DOHH2 (cell line): Measurements from ENCODE around the gene UBAC2.

Experiments used
- H3F3A ChIP-seq: fragments of 200-600 bp; sonication (generic), shearing (Covaris generic); 2 replicates; pipeline ENCODE4 v1.6.0; 2016; ENCODE audit warnings: antibody characterized with exemption, mild to moderate bottlenecking; ENCODE audit not compliant: control insufficient read depth, insufficient read depth
- H3K27ac ChIP-seq: fragments of 200-600 bp; sonication (generic); 2 replicates; pipeline ENCODE4 v1.5.1; 2014; ENCODE audit warnings: low read depth, mild to moderate bottlenecking, low read length, moderate library complexity
- H3K27me3 ChIP-seq: fragments of 200-600 bp; sonication (generic); 2 replicates; pipeline ENCODE4 v1.6.1; 2014; ENCODE audit warnings: mild to moderate bottlenecking, low read length, mixed read lengths; ENCODE audit not compliant: control insufficient read depth
- H3K36me3 ChIP-seq: fragments of 200-600 bp; sonication (generic); 2 replicates; pipeline ENCODE4 v1.6.1; 2014; ENCODE audit warnings: mild to moderate bottlenecking, low read length, moderate library complexity, mixed read lengths; ENCODE audit not compliant: control insufficient read depth
- H3K4me1 ChIP-seq: fragments of 200-600 bp; sonication (generic); 2 replicates; pipeline ENCODE4 v1.6.1; 2014; ENCODE audit warnings: mild to moderate bottlenecking, low read length, mixed read lengths; ENCODE audit not compliant: control insufficient read depth
- H3K4me2 ChIP-seq: fragments of 200-600 bp; sonication (generic); 2 replicates; pipeline ENCODE4 v1.6.0; 2014; ENCODE audit warnings: mild to moderate bottlenecking, low read length, moderate library complexity
- H3K4me3 ChIP-seq: fragments of 200-600 bp; sonication (generic); 2 replicates; pipeline ENCODE4 v1.5.1; 2014; ENCODE audit warnings: mild to moderate bottlenecking, low read length, mixed read lengths
- H3K79me2 ChIP-seq: fragments of 200-600 bp; sonication (generic); 2 replicates; pipeline ENCODE4 v1.6.1; 2014; ENCODE audit warnings: mild to moderate bottlenecking, low read length, mixed read lengths; ENCODE audit not compliant: control insufficient read depth
- H3K9me2 ChIP-seq: fragments of 200-600 bp; sonication (generic); replicated peaks from 2 replicates; pipeline ENCODE4 v1.6.1; 2014; ENCODE audit warnings: mild to moderate bottlenecking, low read length, mixed read lengths; ENCODE audit not compliant: control insufficient read depth
- H3K9me3 ChIP-seq: fragments of 200-600 bp; sonication (generic); 2 replicates; pipeline ENCODE4 v1.6.1; 2014; ENCODE audit warnings: antibody characterized with exemption, low read length, mixed read lengths; ENCODE audit not compliant: control insufficient read depth, insufficient read depth
- H4K20me1 ChIP-seq: fragments of 200-600 bp; sonication (generic); 2 replicates; pipeline ENCODE4 v1.6.0; 2014; ENCODE audit warnings: low read depth, mild to moderate bottlenecking, antibody characterized with exemption, low read length, moderate library complexity; ENCODE audit not compliant: control insufficient read depth, insufficient read depth
- EZH2phosphoT487 ChIP-seq: fragments of 200-600 bp; sonication (generic); IDR thresholded peaks from 2 replicates; pipeline ENCODE4 v1.6.1; 2017; ENCODE audit warnings: borderline replicate concordance, mild to moderate bottlenecking, antibody characterized with exemption, low read length, moderate library complexity, mixed read lengths
- TF ChIP-seq, protein P1 (sequence below): fragments of 200-600 bp; sonication (generic); IDR thresholded peaks from one replicate; pipeline ENCODE4 v1.5.1; 2014; ENCODE audit warnings: antibody characterized with exemption, mild to moderate bottlenecking, low read depth, low read length; ENCODE audit not compliant: poor library complexity, severe bottlenecking

Gene UBAC2

DNA sequence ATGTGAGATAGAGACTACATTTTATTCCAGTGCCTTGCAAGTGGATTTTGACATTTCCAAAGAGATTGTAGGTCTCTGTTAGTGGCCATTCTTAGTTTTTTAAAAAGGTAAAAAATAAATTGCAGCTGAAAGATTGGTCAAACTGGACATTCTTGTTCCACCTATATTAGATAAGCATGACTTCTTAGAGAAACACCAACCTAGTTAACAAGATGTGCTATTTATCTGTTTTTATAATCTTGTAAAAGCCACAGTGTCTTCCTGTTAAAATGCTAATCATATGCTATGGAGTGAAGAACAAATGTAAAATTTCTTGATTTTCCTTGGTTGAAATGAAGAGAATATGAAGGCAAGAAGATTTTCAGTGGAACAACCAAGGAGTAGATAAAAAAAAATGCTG lies 140.0 kb downstream of the UBAC2 start:
- Histone ChIP-seq H3K79me2 (no peaks in the 10 kb centered on the region), H3K9me3 (no peaks in the 10 kb centered on the region), H3F3A (no peaks in the 10 kb centered on the region), H3K27me3 (no peaks in the 10 kb centered on the region), H3K9me2 (no peaks in the 10 kb centered on the region), H4K20me1 (no peaks in the 10 kb centered on the region), H3K27ac (no peak overlapping the region), H3K4me2 (no peak overlapping the region), H3K4me1 (no peaks in the 10 kb centered on the region), H3K4me3 (no peak overlapping the region), H3K36me3 (peaks cover 29% of the 10 kb centered on the region)
- TF ChIP-seq, protein P1, sequence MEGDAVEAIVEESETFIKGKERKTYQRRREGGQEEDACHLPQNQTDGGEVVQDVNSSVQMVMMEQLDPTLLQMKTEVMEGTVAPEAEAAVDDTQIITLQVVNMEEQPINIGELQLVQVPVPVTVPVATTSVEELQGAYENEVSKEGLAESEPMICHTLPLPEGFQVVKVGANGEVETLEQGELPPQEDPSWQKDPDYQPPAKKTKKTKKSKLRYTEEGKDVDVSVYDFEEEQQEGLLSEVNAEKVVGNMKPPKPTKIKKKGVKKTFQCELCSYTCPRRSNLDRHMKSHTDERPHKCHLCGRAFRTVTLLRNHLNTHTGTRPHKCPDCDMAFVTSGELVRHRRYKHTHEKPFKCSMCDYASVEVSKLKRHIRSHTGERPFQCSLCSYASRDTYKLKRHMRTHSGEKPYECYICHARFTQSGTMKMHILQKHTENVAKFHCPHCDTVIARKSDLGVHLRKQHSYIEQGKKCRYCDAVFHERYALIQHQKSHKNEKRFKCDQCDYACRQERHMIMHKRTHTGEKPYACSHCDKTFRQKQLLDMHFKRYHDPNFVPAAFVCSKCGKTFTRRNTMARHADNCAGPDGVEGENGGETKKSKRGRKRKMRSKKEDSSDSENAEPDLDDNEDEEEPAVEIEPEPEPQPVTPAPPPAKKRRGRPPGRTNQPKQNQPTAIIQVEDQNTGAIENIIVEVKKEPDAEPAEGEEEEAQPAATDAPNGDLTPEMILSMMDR = no peak
- TF ChIP-seq EZH2phosphoT487 = no peak

DNA sequence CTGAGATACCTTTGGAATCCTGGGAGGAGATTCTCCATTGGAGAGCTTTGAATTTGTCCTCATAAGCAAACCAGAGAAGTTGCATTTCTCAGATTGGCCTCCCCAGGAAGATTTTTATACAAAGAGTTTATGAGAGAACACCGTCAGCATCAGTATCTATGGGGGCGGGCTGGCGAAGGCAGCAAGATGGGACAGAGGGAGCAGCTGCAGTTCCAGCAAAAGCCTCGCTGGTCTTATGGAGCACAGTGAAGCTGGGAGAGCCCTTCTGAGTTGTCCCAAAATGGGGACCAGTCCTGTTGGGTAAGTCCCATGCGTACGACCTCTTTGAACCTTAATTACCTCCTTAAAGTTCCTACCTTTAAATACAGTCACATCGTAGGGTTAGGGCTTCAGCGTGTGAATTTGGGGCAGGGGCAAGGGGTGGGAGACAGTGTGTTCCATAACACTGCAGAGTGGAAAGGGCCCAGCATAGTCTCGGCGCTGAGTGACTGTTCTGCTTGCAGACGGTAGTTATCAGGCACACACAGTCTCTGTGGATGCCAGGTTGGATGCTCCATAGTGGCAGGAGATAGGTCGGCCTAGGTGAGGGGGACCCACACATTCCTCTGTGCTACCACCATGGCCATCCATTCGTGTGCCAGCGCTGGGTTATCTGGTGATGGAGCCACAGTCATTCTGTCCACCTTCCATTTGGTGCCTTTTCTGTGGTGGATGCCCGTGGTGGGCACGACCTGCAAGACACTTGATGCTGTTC lies 141.5 kb downstream of the UBAC2 start:
- no peaks in the 10 kb centered on the region for H3K79me2 ChIP-seq
- H3K4me2 ChIP-seq = no peak overlapping the region
- no peaks in the 10 kb centered on the region for H3K9me2 ChIP-seq
- no peak overlapping the region for H3K4me3 ChIP-seq
- TF ChIP-seq, protein P1 = no peak
- TF ChIP-seq EZH2phosphoT487 = no peak
- H3K9me3 ChIP-seq = no peaks in the 10 kb centered on the region
- no peaks in the 10 kb centered on the region for H4K20me1 ChIP-seq
- peaks cover 29% of the 10 kb centered on the region for H3K36me3 ChIP-seq
- H3F3A ChIP-seq = no peaks in the 10 kb centered on the region
- no peaks in the 10 kb centered on the region for H3K27me3 ChIP-seq
- no peaks in the 10 kb centered on the region for H3K4me1 ChIP-seq
- H3K27ac ChIP-seq = no peak overlapping the region

DNA sequence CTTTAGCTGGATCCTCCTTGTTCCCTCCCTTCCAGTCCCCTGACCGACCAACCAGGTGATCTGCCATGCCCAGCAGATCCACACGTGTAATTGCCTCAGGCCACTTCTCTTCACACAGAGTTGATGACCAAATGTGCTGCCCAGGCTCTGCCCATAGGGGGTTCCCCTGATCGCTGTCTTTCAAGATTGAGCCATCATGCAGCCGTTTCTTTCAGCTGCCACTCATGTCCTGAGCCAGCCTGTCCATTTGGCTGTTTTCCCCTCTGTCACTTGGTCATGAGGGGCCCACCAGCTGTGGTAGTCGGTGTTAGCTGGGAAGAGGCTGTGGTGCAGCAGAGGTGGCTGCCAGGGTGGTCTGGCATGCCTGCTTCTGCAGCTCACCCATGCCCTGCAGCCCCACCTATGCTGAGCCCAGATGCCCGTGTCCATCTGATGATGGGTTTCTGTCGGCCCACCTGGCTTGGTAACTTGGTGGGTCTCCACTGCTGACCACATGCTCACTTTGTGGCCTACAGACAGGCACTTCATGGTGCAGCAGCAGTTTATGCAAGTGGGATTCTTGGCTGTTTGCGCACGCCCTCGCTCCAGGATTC lies 142.2 kb downstream of the UBAC2 start:
- no peaks in the 10 kb centered on the region for H3K79me2 ChIP-seq
- H3K4me1 ChIP-seq = no peaks in the 10 kb centered on the region
- H3K9me2 ChIP-seq = no peaks in the 10 kb centered on the region
- no peak overlapping the region for H3K4me3 ChIP-seq
- H3K4me2 ChIP-seq = no peak overlapping the region
- no peaks in the 10 kb centered on the region for H3F3A ChIP-seq
- H3K36me3 ChIP-seq = peaks cover 35% of the 10 kb centered on the region
- H3K27me3 ChIP-seq = no peaks in the 10 kb centered on the region
- TF ChIP-seq, protein P1 = no peak
- no peak for TF ChIP-seq EZH2phosphoT487
- H3K9me3 ChIP-seq = no peaks in the 10 kb centered on the region
- no peak overlapping the region for H3K27ac ChIP-seq
- H4K20me1 ChIP-seq = no peaks in the 10 kb centered on the region
